Choroid plexus epithelial cell (primary cell): ENCODE data around the gene TASP1.
A peak's percentile ranks its signal among the peaks of the same experiment; 100 is the strongest.

ENCODE experiments used
- DNase-seq: peaks from one replicate; pipeline ENCODE4 v3.0.0-alpha.2; 2010; ENCODE audit warnings: low read depth
- H3K4me3 ChIP-seq: 2 replicates; pipeline ENCODE4 v1.5.1; 2011; ENCODE audit warnings: low read depth, mild to moderate bottlenecking, control low read depth, low read length, moderate library complexity
- CTCF ChIP-seq: conservative IDR thresholded peaks from 2 replicates; pipeline ENCODE4 v1.5.1; 2011; ENCODE audit warnings: low read depth, mild to moderate bottlenecking, control low read depth, inconsistent platforms, low read length, moderate library complexity

The TASP1 gene

GRCh38 chr20:13457487-13457886 is 181.2 kb downstream of the TASP1 start:
- TF ChIP-seq CTCF: no peak
- H3K4me3 ChIP-seq: no peak overlapping the region
- DNase-seq: no peak

- peak; percentile 43 for DNase-seq
- H3K4me3 ChIP-seq: no peak overlapping the region
- no peak for TF ChIP-seq CTCF
Measured at GRCh38 chr20:13455713-13456112, 183.0 kb downstream of the TASP1 start.

GRCh38 chr20:13453367-13453766 is 185.4 kb downstream of the TASP1 start:
- H3K4me3 ChIP-seq: no peak overlapping the region
- DNase-seq: no peak
- no peak for TF ChIP-seq CTCF

GRCh38 chr20:13452470-13453124 is 186.1 kb downstream of the TASP1 start:
- DNase-seq: no peak
- no peak for TF ChIP-seq CTCF
- no peak overlapping the region for H3K4me3 ChIP-seq

- TF ChIP-seq CTCF: no peak
- no peak overlapping the region for H3K4me3 ChIP-seq
- peak; percentile 35 for DNase-seq
Measured at GRCh38 chr20:13449868-13450434, 188.8 kb downstream of the TASP1 start.

GRCh38 chr20:13447385-13448180 is 191.1 kb downstream of the TASP1 start:
- no peak overlapping the region for H3K4me3 ChIP-seq
- no peak for TF ChIP-seq CTCF
- no peak for DNase-seq
